Hematopoietic multipotent progenitor cell treated with erythropoietin and hydrocortisone succinate and interleukin-3 and kit ligand, for 4 days (in vitro differentiated cells): ENCODE data around the gene RIMKLB.
"Not testable (repeated sequence)": the region's sequence is repeated elsewhere in the genome, so short reads cannot be mapped to it uniquely, and the experiment has no call there.

Experiments
- DNase-seq: peaks from one replicate; pipeline ENCODE4 v3.0.0-alpha.2; 2015

Gene RIMKLB

DNA sequence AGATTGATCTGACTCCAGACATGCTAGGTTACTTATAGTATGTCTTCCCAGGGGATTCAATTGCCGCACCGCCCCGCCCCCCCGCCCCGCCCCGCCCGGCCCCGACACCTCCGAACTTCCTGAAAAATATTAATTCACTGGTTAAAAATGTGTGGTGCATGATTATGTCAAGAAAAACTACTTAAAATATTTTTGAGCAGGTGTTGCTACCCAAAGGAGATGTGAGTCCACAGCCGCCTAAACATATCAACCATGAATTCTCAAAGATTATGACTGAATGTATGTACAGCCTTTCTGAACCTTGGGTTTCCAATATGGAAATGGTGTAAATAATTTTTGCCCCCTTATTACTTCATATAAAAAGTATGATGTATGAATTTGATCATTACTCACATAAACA lies 2.7 kb upstream of the RIMKLB start:
- DNase-seq: no peak

DNA sequence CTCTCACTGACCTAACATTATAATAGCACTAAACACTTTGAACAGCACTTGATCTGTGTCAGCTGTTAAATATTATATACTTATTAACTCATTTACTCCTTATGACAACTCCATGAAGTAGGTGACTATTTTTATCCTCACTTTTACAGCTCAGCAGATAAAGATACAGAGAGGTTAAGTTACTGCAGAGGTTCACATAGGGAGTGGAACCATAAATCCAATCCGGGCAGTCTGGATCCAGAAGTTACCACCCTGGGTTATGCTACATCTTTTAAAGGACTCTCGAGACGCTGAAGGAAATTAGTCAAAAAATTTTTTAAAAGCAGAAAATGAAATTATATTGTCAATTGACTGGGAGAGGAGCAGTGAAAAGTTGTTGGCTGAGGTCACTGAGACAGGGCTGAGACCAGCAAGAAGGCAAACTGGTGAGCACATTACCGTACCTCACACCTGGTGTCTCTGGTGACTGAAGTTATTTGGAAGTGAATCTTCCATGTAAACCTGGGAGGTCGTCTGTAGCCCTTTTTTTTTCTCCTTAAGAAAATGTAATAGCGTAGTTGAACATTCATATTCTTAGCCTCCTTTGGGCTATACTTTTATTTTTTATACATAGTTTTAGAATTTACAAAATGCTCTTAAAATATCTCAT lies 1.2 kb upstream of the RIMKLB start:
- no peak for DNase-seq

- peak; percentile 82 for DNase-seq
Observed at GRCh38 chr12:8697120-8697475, 693 bp upstream of the RIMKLB start.

DNA sequence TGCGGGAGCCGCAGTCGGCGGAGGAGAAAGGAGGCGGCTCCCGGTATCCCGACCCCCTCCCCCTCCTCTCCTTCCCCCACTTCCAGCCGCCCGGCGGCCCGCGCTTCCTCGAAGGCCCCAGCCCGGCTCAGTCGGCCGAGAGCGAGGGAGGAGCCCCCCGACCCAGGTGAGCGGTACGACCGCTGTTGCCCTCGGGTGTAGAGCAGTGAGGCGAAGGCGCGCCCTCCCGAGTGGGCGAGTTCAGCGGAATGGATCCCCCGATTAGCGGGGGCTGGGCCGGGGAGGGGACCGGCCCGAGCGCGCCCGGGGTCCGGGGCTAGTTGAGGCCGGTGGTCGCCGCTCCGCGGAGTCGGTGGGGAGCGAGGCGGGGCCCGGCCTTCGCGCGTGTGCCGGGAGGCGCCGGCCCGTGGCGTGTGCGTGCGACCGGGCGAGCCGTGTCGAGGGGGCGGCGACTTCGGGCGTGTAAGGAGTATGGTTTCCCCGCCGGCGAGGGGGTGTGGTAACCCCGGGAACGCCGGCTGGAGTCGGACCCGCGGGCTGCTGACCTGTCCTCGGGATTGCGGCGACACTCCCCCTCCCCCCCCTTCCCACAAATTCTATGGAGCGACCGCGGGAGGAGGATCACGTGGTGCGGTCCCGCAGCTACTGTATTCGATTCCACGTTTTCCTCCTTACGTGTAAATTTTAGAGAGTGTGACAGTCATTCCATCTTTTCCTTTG lies 501 bp downstream of the RIMKLB start:
- DNase-seq: peak; percentile 69

DNA sequence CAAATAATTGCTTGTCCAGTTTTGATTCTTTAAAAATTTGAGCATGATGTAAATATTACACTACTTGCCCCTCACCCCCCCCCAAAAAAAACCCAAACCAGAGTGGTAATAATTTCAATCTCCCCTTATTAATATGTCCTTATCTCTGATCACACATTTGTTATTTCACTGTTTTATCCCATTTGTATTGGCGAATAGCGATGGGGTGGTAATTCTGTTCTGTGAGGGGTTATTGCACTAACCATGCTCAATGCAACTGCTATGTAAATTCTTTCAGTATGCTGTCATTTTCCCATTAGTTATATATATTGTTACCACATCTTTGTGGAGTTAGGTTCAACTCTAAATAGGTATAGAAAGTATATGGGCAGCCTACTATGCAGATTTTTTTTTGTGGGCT lies 1.1 kb downstream of the RIMKLB start:
- peak; percentile 17 for DNase-seq

GRCh38 chr12:8699714-8700113 lies 1.9 kb downstream of the RIMKLB start:
- DNase-seq: peak; percentile 60

- DNase-seq: no peak
Observed at GRCh38 chr12:8701046-8701660, 3.4 kb downstream of the RIMKLB start.

GRCh38 chr12:8702159-8702558 lies 4.4 kb downstream of the RIMKLB start:
- no peak for DNase-seq

- DNase-seq: peak; percentile 35
Observed at GRCh38 chr12:8709124-8709830, 11.5 kb downstream of the RIMKLB start.

DNA sequence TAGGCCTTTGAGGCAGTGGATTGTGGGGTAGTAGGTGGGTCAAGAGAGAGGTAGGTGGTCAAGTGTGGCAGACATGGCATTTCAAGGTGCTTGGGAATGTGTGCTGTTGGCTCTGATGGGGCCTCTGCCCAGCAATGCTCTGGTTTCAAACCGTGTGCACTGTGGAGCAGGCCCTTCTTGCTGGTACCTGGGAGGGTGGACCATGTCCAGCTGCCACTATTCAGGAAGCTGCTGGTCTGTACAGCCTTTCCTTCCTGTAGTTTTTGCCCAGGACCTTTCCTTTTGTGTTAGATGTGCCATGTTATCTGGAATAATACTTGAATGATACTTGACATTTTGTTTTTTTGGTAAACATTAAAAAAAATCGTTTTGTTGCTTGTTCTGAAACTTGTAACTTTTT lies 14.8 kb downstream of the RIMKLB start:
- DNase-seq: no peak

DNA sequence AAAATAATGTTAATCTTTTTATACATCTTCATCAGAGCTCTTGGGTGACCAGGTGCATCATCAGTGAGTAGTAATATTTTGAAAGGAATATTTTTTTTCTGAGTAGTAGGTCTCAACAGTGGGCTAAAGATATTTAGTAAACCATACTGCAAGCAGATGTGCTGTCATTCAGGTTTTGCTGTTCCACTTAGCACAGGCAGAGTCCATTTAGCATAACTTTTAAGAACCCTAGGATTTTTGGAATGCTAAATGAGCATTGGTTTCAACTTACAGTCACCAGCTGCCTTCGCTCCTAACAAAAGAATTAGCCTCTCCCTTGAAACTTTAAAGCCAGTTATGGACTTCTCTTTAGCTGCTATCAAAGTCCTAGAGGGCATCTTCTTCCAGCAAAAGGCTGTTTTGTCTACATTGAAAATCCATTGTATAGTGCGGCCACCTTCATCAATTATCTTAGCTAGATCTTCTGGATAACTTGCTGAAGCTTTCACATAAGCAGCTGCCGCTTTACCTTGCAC lies 24.6 kb downstream of the RIMKLB start:
- no peak for DNase-seq

DNA sequence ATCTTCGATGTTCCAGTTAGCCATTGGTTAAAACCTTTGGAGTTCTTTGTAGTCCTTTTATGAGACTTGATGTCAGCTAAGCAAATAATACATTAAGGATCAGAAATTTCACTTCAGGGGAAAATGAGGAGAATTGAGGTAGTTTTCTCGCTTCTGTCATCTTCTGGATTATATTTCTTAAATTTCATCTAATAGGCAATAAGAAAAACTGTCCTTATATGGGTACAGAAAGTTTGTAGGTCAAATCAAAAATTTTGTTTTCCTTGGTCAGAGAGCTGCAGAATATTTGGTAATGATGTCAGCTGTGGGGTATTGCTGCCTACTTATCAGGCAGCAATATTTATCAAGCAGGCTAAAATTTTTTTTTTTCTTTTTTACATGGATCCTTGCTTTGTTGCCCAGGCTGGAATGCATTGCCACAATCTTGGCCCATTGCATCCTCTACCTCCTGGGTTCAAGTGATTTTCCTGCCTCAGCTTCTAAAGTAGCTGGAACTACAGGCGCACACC lies 37.1 kb downstream of the RIMKLB start:
- DNase-seq: no peak

GRCh38 chr12:8742501-8742900 lies 44.7 kb downstream of the RIMKLB start:
- no peak for DNase-seq

DNA sequence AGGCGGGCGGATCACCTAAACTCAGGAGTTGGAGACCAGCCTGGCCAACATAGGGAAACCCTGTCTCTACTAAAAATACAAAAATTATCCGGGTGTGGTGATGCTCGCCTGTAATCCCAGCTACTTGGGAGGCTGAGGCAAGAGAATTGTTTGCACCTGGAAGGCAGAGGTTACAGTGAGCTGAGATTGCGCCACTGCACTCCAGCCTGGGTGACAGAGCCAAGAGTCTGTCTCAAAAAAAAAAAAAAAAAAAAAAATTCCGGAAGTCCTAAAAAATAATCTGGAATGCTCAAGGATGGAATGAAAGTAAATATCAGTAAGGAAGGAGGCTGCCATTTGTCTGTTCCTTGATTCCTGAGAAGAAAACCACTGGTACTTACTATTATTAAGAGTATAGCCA lies 45.3 kb downstream of the RIMKLB start:
- not testable (repeated sequence) for DNase-seq

GRCh38 chr12:8745631-8746030 lies 47.8 kb downstream of the RIMKLB start:
- not testable (repeated sequence) for DNase-seq

- no peak for DNase-seq
Observed at GRCh38 chr12:8746046-8746445, 48.3 kb downstream of the RIMKLB start.

DNA sequence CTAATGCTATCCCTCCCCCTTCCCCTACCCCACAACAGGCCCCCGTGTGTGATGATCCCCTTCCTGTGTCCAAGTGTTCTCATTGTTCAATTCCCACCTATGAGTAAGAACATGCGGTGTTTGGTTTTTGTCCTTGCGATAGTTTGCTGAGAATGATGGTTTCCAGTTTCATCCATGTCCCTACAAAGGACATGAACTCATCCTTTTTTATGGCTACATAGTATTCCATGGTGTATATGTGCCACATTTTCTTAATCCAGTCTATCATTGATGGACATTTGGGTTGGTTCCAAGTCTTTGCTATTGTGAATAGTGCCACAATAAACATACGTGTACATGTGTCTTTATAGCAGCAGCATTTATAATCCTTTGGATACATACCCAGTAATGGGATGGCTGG lies 62.3 kb downstream of the RIMKLB start:
- not testable (repeated sequence) for DNase-seq

GRCh38 chr12:8762701-8763100 lies 64.9 kb downstream of the RIMKLB start:
- DNase-seq: not testable (repeated sequence)

- DNase-seq: not testable (repeated sequence)
Observed at GRCh38 chr12:8766121-8766520, 68.3 kb downstream of the RIMKLB start.

- no peak for DNase-seq
Observed at GRCh38 chr12:8770499-8770898, 72.7 kb downstream of the RIMKLB start.

- DNase-seq: no peak
Observed at GRCh38 chr12:8771072-8771471, 73.3 kb downstream of the RIMKLB start.

DNA sequence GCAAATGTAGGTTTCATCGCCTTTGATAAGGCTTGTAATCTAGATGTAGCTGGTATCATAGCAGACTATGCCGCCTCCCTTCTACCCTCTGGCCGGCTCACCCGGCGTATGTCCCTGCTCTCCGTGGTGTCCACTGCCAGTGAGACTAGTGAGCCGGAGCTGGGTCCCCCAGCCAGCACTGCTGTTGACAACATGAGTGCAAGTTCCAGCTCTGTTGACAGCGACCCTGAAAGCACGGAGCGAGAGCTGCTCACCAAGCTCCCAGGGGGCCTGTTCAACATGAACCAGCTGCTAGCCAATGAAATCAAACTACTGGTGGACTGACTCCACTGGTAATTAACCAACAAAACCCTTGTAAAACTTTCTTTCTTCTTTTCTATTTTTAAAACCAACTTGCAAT lies 75.7 kb downstream of the RIMKLB start:
- no peak for DNase-seq

- peak; percentile 6 for DNase-seq
Observed at GRCh38 chr12:8779281-8779680, 81.5 kb downstream of the RIMKLB start.
